GM23338 (cell line): ENCODE data around the gene SETBP1. TPM values are rescaled to one million over a fixed set of nuclear protein-coding genes. Genes with fewer than 3 reads are reported as not detected.

ENCODE experiments used
- ATAC-seq: fragments of 200-7000 bp; cut with Tn5 transposase; 3 replicates; pipeline ENCODE4 v1.9.1; 2020
- DNase-seq: peaks from one replicate; pipeline ENCODE4 v3.0.0-alpha.2; 2015; ENCODE audit warnings: low spot score
- H2AFZ ChIP-seq: fragments of 200-600 bp; sonication (generic); 2 replicates; pipeline ENCODE4 v1.8.0; 2016; ENCODE audit warnings: antibody characterized with exemption, mild to moderate bottlenecking, moderate library complexity
- H3F3A ChIP-seq: fragments of 200-600 bp; sonication (generic); replicated peaks from 2 replicates; pipeline ENCODE4 v1.8.0; 2017; ENCODE audit warnings: antibody characterized with exemption, mixed run types, low read depth
- H3K27ac ChIP-seq: fragments of 200-600 bp; sonication (generic); 2 replicates; pipeline ENCODE4 v1.6.1; 2016; ENCODE audit warnings: low read depth
- H3K27me3 ChIP-seq: fragments of 200-600 bp; sonication (generic); 2 replicates; pipeline ENCODE4 v1.8.0; 2016; ENCODE audit warnings: mild to moderate bottlenecking, mixed run types, moderate library complexity; ENCODE audit not compliant: insufficient read depth
- H3K36me3 ChIP-seq: fragments of 200-600 bp; sonication (generic); 2 replicates; pipeline ENCODE4 v1.8.0; 2016; ENCODE audit warnings: mild to moderate bottlenecking; ENCODE audit not compliant: insufficient read depth
- H3K4me1 ChIP-seq: fragments of 200-600 bp; sonication (generic); 2 replicates; pipeline ENCODE4 v1.8.0; 2016; ENCODE audit warnings: mild to moderate bottlenecking, moderate library complexity; ENCODE audit not compliant: insufficient read depth
- H3K4me2 ChIP-seq: fragments of 200-600 bp; sonication (generic); 2 replicates; pipeline ENCODE4 v1.7.1; 2017; ENCODE audit warnings: mixed run types
- H3K4me3 ChIP-seq: fragments of 200-600 bp; sonication (generic); 2 replicates; pipeline ENCODE4 v1.6.1; 2016; ENCODE audit warnings: mixed run types
- H3K79me2 ChIP-seq: fragments of 200-600 bp; sonication (generic); replicated peaks from 2 replicates; pipeline ENCODE4 v1.8.0; 2017; ENCODE audit warnings: mild to moderate bottlenecking; ENCODE audit not compliant: insufficient read depth
- H3K9me2 ChIP-seq: fragments of 200-600 bp; sonication (generic); 2 replicates; pipeline ENCODE4 v1.8.0; 2017; ENCODE audit not compliant: insufficient read depth
- H4K20me1 ChIP-seq: fragments of 200-600 bp; sonication (generic); replicated peaks from 2 replicates; pipeline ENCODE4 v1.8.0; 2017; ENCODE audit warnings: mild to moderate bottlenecking; ENCODE audit not compliant: insufficient read depth
- H3K27ac Mint-ChIP-seq: 2 replicates; pipeline ENCODE4 v1.8.0; 2020; ENCODE audit warnings: inconsistent platforms, mild to moderate bottlenecking, moderate library complexity, mixed read lengths
- H3K27me3 Mint-ChIP-seq: 3 replicates; pipeline ENCODE4 v1.8.0; 2022; ENCODE audit warnings: low read depth, mild to moderate bottlenecking, moderate library complexity, mixed read lengths, inconsistent platforms; ENCODE audit not compliant: insufficient read depth, poor library complexity
- H3K36me3 Mint-ChIP-seq: 3 replicates; pipeline ENCODE4 v1.8.0; 2021; ENCODE audit warnings: low read depth, mild to moderate bottlenecking, inconsistent platforms, moderate library complexity, mixed read lengths
- H3K4me1 Mint-ChIP-seq: 3 replicates; pipeline ENCODE4 v1.8.0; 2020; ENCODE audit warnings: mild to moderate bottlenecking, inconsistent platforms, mixed read lengths
- H3K4me3 Mint-ChIP-seq: 3 replicates; pipeline ENCODE4 v1.8.0; 2021; ENCODE audit warnings: moderate library complexity, mild to moderate bottlenecking, inconsistent platforms, mixed read lengths
- H3K9me3 Mint-ChIP-seq: 3 replicates; pipeline ENCODE4 v1.8.0; 2020; ENCODE audit warnings: moderate library complexity, mild to moderate bottlenecking, inconsistent platforms, mixed read lengths
- CTCF ChIP-seq, 2 experiments: fragments of 200-600 bp in 1 of 2; sonication (generic) in 1 of 2; conservative IDR thresholded peaks; 2 replicates each; pipeline versions ENCODE4 v1.5.1 to v1.6.1; 2016 to 2017; ENCODE audit warnings: antibody characterized with exemption in 2 of 2, low read depth in 2 of 2, mild to moderate bottlenecking in 2 of 2, moderate library complexity in 1 of 2
- ETS1 ChIP-seq: IDR thresholded peaks from 2 replicates; pipeline ENCODE4 v1.6.1; 2016; ENCODE audit warnings: antibody characterized with exemption
- EZH2phosphoT487 ChIP-seq: fragments of 200-600 bp; sonication (generic); IDR thresholded peaks from one replicate; pipeline ENCODE4 v1.8.1; 2018; ENCODE audit warnings: antibody characterized with exemption; ENCODE audit not compliant: unreplicated experiment
- JUNB ChIP-seq: IDR thresholded peaks from one replicate; pipeline ENCODE4 v1.6.1; 2016; ENCODE audit warnings: antibody characterized with exemption; ENCODE audit not compliant: unreplicated experiment
- NANOG ChIP-seq: IDR thresholded peaks from 2 replicates; pipeline ENCODE4 v1.6.1; 2016; ENCODE audit warnings: antibody characterized with exemption, borderline replicate concordance
- REST ChIP-seq: IDR thresholded peaks from one replicate; pipeline ENCODE4 v1.6.1; 2018; ENCODE audit warnings: antibody characterized with exemption; ENCODE audit not compliant: unreplicated experiment
- STAT1 ChIP-seq: IDR thresholded peaks from one replicate; pipeline ENCODE4 v1.6.1; 2016; ENCODE audit warnings: antibody characterized with exemption; ENCODE audit not compliant: unreplicated experiment
- ZNF114 ChIP-seq: fragments of 250-450 bp; sonication (Bioruptor Pico); IDR thresholded peaks from 2 replicates; pipeline ENCODE4 v1.5.0; 2020; ENCODE audit warnings: mild to moderate bottlenecking, moderate library complexity
- ZNF331 ChIP-seq: fragments of 250-450 bp; sonication (Bioruptor Pico); IDR thresholded peaks from 2 replicates; pipeline ENCODE4 v1.5.0; 2020; ENCODE audit warnings: low read depth, mild to moderate bottlenecking, moderate library complexity
- ZNF462 ChIP-seq: fragments of 250-450 bp; sonication (Bioruptor Pico); IDR thresholded peaks from 2 replicates; pipeline ENCODE4 v1.5.0; 2020; ENCODE audit warnings: mild to moderate bottlenecking, moderate library complexity
- polyA plus RNA-seq: library from polyadenylated mRNA; unstranded; fragments of >200 nt; fragmentation: Nextera tagmentation; extraction: Ambion mirVana; gene quantifications from 2 replicates; pipeline ENCODE4 v1.2.1, GENCODE V29; 2016
- total RNA-seq: library from RNA; depleted of rRNA; stranded (reverse); fragments of >200 nt; shearing (Covaris generic); gene quantifications from 2 replicates; pipeline ENCODE4 v1.2.3, GENCODE V29; 2014

Gene SETBP1
- total and polyA plus RNA-seq, 2 experiments from 2014 or later, result 1.6 to 5.5 TPM

GRCh38 chr18:44700652-44701051 lies 20.0 kb downstream of the SETBP1 start (continued):
- TF ChIP-seq REST, result no peak

- Mint-ChIP-seq H3K36me3 (peaks cover 7% of the 10 kb centered on the region; the same call in 2 of the 3 replicates), H3K9me3 (peaks cover 3% of the 10 kb centered on the region; the same call in 1 of the 3 replicates), H3K4me1 (peaks cover 48% of the 10 kb centered on the region), H3K27ac (no peak overlapping the region), H3K4me3 (no peak overlapping the region), H3K27me3 (no peaks in the 10 kb centered on the region)
- Histone ChIP-seq H3K79me2 (peaks cover 2% of the 10 kb centered on the region; the same call in 1 of the 2 replicates), H2AFZ (no peak overlapping the region), H3K4me3 (no peak overlapping the region), H3K4me2 (no peak overlapping the region), H3K4me1 (peaks cover 33% of the 10 kb centered on the region), H3F3A (no peaks in the 10 kb centered on the region), H3K27ac (no peak overlapping the region), H3K9me2 (no peaks in the 10 kb centered on the region; the same call in 1 of the 2 replicates), H3K36me3 (no peaks in the 10 kb centered on the region), H3K27me3 (no peaks in the 10 kb centered on the region), H4K20me1 (no peaks in the 10 kb centered on the region)
- DNase-seq (no peak), ATAC-seq (no peak)
- TF ChIP-seq NANOG (no peak), CTCF (conservative IDR thresholded peaks at IDR 0.05; ENCODE audit: low read depth in 2 of 2) (no peak), ETS1 (no peak), EZH2phosphoT487 (no peak), ZNF331 (CRISPR knock-in tag) (no peak), STAT1 (no peak), JUNB (no peak), ZNF462 (CRISPR knock-in tag) (no peak), ZNF114 (CRISPR knock-in tag) (no peak)
Observed at GRCh38 chr18:44701227-44701626, 20.5 kb downstream of the SETBP1 start.
